ENCODE data around the gene IFNL4. TPM values are rescaled to one million over a fixed set of nuclear protein-coding genes. Genes with fewer than 3 reads are reported as not detected.

Gene IFNL4
- total and polyA plus RNA-seq, 2 donors from 2014 or later, result not detected

DNA sequence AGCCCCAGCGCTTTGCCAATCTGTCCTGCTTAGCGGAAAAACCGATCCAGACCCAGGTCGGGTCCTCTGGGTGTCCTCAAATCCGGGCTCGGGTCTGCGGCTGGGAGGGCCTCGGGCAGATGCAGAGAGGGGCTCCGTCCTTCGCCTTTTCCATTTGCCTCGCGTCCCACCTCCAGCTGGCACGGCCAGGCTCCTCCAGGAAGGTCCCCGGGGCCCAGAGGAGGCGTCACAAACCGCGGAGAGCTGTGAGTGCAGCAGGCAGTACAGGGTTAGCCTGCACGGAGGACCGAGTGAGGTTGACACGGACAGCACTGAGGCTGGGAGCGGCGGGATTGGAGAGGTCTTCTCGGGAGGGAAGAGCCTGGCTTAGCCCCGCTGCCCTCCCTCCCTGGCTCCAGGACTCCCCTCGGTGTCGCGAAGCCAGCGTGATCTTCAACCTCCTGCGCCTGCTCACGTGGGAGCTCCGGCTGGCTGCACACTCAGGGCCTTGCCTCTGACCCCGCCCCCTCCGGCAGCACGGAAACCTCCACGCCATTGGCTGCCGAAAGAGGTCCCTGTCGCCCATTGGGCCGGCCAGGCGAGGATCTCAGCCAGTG lies 16.8 kb upstream of the IFNL4 start:
- FAIRE-seq (no peak), DNase-seq (peak in 4 of 5 donors; percentile 10 to 75 (median 40))
- Histone ChIP-seq H3K9ac (ENCODE audit: low read length in 3 of 3) (no peak overlapping the region), H3K27me3 (ENCODE audit: control insufficient read depth, insufficient read depth, low read length) (peaks cover 22% of the 10 kb centered on the region), H3K27ac (ENCODE audit: low read depth in 2 of 2, low read length in 2 of 2) (no peak overlapping the region), H3K4me3 (ENCODE audit: low read length in 3 of 3) (no peak overlapping the region), H3K4me1 (ENCODE audit: control insufficient read depth in 2 of 3, insufficient read depth in 2 of 3, low read depth in 1 of 3, low read length in 3 of 3) (no peaks in the 10 kb centered on the region), H3K36me3 (ENCODE audit: control insufficient read depth in 2 of 3, insufficient read depth in 3 of 3, low read length in 3 of 3) (no peaks in the 10 kb centered on the region), H3K9me3 (ENCODE audit: control insufficient read depth in 2 of 3, insufficient read depth in 1 of 3, low read length in 3 of 3) (no peaks in the 10 kb centered on the region)
- intact Hi-C loops (cut with DNase I), result no loop called here
- TF ChIP-seq, protein P1, sequence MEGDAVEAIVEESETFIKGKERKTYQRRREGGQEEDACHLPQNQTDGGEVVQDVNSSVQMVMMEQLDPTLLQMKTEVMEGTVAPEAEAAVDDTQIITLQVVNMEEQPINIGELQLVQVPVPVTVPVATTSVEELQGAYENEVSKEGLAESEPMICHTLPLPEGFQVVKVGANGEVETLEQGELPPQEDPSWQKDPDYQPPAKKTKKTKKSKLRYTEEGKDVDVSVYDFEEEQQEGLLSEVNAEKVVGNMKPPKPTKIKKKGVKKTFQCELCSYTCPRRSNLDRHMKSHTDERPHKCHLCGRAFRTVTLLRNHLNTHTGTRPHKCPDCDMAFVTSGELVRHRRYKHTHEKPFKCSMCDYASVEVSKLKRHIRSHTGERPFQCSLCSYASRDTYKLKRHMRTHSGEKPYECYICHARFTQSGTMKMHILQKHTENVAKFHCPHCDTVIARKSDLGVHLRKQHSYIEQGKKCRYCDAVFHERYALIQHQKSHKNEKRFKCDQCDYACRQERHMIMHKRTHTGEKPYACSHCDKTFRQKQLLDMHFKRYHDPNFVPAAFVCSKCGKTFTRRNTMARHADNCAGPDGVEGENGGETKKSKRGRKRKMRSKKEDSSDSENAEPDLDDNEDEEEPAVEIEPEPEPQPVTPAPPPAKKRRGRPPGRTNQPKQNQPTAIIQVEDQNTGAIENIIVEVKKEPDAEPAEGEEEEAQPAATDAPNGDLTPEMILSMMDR (IDR thresholded peaks at IDR 0.05; ENCODE audit: borderline replicate concordance, extremely low read depth, insufficient read depth), result no peak

DNA sequence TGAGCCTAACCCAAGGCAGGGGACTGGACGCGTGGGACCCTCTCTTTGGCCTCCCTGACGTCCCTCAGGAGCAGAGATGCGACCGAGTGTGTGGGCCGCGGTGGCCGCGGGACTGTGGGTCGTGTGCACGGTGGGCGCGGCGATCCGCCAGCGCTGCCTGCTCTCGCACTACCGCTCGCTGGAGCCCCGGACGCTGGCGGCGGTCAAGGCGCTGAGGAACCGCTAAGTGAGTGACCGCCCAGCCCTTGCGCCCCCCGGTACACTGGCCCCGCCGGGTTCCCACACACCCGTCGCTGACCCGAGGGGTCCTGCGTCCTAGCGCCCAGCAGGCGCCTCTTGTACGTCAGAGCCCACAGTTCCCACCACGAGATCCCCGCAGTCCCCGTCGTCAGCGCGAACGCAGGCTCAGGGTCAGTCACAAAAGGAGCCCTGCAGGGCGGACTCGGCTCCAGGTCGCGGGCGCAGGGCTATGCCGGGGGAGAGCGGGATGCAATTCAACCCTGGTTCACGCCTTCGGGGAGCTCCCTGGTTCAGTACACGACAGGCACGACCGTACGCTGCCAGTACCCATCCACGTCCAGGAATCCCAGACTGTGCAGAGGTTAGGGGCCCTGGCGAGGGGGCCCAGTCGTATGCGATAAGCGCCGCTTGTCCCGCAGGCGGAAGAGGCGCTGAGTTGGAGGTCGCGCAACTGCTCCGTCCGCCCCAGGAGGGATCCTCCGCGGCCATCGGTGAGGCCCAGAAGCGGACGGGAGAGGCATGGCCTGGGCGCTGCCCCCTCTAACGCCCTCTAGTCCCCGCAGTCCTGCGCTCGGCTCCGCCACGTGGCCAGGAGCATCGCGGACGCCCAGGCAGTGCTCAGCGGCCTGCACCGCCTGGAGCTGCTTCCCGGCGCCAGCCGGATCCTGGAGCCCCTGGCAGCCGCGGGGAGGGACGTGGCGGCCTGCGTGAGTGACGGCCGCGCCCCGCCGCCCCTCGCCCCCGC lies 15.9 kb upstream of the IFNL4 start:
- Histone ChIP-seq H3K9ac (ENCODE audit: low read length in 3 of 3) (no peak overlapping the region), H3K36me3 (ENCODE audit: control insufficient read depth in 2 of 3, insufficient read depth in 3 of 3, low read length in 3 of 3) (no peaks in the 10 kb centered on the region), H3K27ac (ENCODE audit: low read depth in 2 of 2, low read length in 2 of 2) (no peak overlapping the region), H3K27me3 (ENCODE audit: control insufficient read depth, insufficient read depth, low read length) (peaks cover 22% of the 10 kb centered on the region), H3K4me3 (ENCODE audit: low read length in 3 of 3) (no peak overlapping the region), H3K9me3 (ENCODE audit: control insufficient read depth in 2 of 3, insufficient read depth in 1 of 3, low read length in 3 of 3) (no peaks in the 10 kb centered on the region), H3K4me1 (ENCODE audit: control insufficient read depth in 2 of 3, insufficient read depth in 2 of 3, low read depth in 1 of 3, low read length in 3 of 3) (no peaks in the 10 kb centered on the region)
- intact Hi-C loops (cut with DNase I), result no loop called here
- TF ChIP-seq, protein P1 (IDR thresholded peaks at IDR 0.05; ENCODE audit: borderline replicate concordance, extremely low read depth, insufficient read depth), result no peak
- no peak for FAIRE-seq
- peak; percentile 53 to 74 (median 59) for DNase-seq

DNA sequence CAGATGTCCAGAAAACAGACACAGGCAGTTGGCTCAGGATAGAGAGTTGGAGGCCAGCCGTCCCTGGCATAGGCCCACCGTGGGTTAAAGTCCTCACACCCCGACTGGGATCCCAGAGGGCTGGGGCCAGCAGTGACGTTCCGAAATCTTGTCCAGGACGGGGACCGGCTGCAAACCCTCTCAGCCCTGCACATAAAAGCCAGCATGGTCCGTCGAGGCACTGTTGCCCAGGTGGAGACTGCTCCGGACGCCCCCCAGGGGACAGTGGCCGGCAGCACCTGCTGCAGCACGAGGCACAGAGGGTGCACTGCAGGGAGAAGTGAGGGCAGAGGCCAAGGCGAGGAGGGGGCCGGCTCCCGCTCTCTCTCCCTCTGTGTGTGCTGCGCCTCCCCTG lies 15.3 kb upstream of the IFNL4 start:
- peaks cover 22% of the 10 kb centered on the region for H3K27me3 ChIP-seq (ENCODE audit: control insufficient read depth, insufficient read depth, low read length)
- no peak overlapping the region for H3K4me3 ChIP-seq (ENCODE audit: low read length in 3 of 3)
- TF ChIP-seq, protein P1 (IDR thresholded peaks at IDR 0.05; ENCODE audit: borderline replicate concordance, extremely low read depth, insufficient read depth), result no peak
- H3K9ac ChIP-seq (ENCODE audit: low read length in 3 of 3), result no peak overlapping the region
- FAIRE-seq (no peak), DNase-seq (peak in 2 of 5 donors; percentile 18 to 45)
- no peaks in the 10 kb centered on the region for H3K9me3 ChIP-seq (ENCODE audit: control insufficient read depth in 2 of 3, insufficient read depth in 1 of 3, low read length in 3 of 3)
- H3K4me1 ChIP-seq (ENCODE audit: control insufficient read depth in 2 of 3, insufficient read depth in 2 of 3, low read depth in 1 of 3, low read length in 3 of 3), result no peaks in the 10 kb centered on the region
- intact Hi-C loops (cut with DNase I), result no loop called here
- no peaks in the 10 kb centered on the region for H3K36me3 ChIP-seq (ENCODE audit: control insufficient read depth in 2 of 3, insufficient read depth in 3 of 3, low read length in 3 of 3)
- no peak overlapping the region for H3K27ac ChIP-seq (ENCODE audit: low read depth in 2 of 2, low read length in 2 of 2)
